ENCODE measurements around the gene SRMS. TPM values are rescaled to one million over a fixed set of nuclear protein-coding genes. Genes with fewer than 3 reads are reported as not detected.
A peak's percentile ranks its signal among the peaks of the same experiment; 100 is the strongest.

SRMS gene
- total and polyA plus RNA-seq, 2 of the 13 experiments (the other 11 are each of a cell fraction or from before 2014, with no cell fraction given): not detected

DNA sequence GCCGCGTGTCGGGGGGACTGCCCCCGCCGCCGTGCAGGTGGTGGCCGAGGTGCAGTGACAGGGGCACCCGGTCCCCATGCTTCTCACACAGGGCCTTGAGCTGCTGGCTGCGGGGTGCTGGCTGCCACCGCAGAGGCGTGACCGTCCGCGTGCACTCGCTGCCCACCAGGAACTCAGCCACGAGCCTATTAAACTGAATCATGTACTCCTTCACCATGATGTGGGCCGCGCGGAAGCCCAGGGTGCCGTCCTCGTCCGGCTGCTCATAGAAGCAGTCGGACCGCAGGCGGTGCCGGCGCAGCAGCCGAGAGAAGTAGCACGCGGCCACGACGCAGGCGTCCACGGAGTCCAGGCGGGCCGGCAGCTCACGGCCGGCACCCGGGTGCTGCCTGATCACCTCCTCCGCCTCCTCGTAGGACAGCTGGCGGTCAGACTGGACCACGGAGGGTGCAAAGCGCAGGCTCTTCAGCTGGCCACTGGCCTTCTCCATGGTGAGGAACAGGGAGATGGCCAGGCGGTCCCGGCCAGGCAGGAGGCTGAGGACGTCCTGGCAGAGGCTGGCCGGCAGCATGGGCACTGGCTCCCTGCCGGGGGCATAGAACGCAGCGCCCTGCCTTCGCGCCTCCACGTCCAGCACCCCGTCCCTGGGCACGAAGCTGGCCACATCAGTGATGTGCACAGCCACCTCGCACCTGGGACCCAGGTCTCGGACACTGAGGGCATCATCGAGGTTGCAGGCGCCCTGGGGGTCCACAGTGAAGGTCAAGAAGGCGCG, 16.7 kb upstream of the SRMS start:
- no peaks in the 10 kb centered on the region for H3K79me2 ChIP-seq (ENCODE audit: insufficient read depth, low read length)
- no peaks in the 10 kb centered on the region for H3K27me3 ChIP-seq (ENCODE audit: control insufficient read depth in 1 of 2, insufficient read depth in 2 of 2, low read length in 2 of 2)
- DNase-seq (ENCODE audit: low spot score) (no peak), ATAC-seq (no peak), FAIRE-seq (no peak)
- H3K4me2 ChIP-seq (ENCODE audit: low read depth, low read length): no peak overlapping the region
- in situ Hi-C loops (cut with HindIII; ENCODE audit: extremely low pct_ligation_motif_present, low pct_unique_long_range_greater_than_20kb): no loop called here
- WGBS (ENCODE audit: low lambda C conversion rate): 92% methylated on average over 51 of the region's 62 CpGs
- H4K20me1 ChIP-seq (ENCODE audit: insufficient read depth, low read length): no peaks in the 10 kb centered on the region; the same call in 1 of the 2 replicates
- no peaks in the 10 kb centered on the region; a peak in 1 of 5 replicates for H3K36me3 ChIP-seq (replicated peaks in 1 of 2; ENCODE audit: control insufficient read depth in 1 of 2, insufficient read depth in 2 of 2, low read length in 2 of 2)
- BruUV-seq (replicated peaks): no TSS peak
- TF ChIP-seq SP2 (CRISPR knock-in tag; IDR thresholded peaks at IDR 0.05) (no peak), ZC3H13 (CRISPR knock-in tag; IDR thresholded peaks at IDR 0.05) (peak; percentile 68), ELF1 (CRISPR knock-in tag; IDR thresholded peaks at IDR 0.05) (no peak)
- TF ChIP-seq, protein P1, sequence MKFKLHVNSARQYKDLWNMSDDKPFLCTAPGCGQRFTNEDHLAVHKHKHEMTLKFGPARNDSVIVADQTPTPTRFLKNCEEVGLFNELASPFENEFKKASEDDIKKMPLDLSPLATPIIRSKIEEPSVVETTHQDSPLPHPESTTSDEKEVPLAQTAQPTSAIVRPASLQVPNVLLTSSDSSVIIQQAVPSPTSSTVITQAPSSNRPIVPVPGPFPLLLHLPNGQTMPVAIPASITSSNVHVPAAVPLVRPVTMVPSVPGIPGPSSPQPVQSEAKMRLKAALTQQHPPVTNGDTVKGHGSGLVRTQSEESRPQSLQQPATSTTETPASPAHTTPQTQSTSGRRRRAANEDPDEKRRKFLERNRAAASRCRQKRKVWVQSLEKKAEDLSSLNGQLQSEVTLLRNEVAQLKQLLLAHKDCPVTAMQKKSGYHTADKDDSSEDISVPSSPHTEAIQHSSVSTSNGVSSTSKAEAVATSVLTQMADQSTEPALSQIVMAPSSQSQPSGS (CRISPR knock-in tag; IDR thresholded peaks at IDR 0.05): no peak
- no peak overlapping the region for H2AFZ ChIP-seq (ENCODE audit: low read length)
- no peak overlapping the region for H3K27ac ChIP-seq (ENCODE audit: extremely low read length, insufficient read depth, low read length)
- H3K4me3 ChIP-seq (replicated peaks in 1 of 3; ENCODE audit: insufficient read depth in 1 of 3, low read depth in 2 of 3, low read length in 3 of 3): no peak overlapping the region
- intact Hi-C loops (cut with micrococcal nuclease; ENCODE audit: unreplicated experiment): no loop called here
- CTCF ChIA-PET (ENCODE audit: low intra/inter-chr PET ratio, low total read pairs): no interaction called here
- no peaks in the 10 kb centered on the region for H3K9me3 ChIP-seq (ENCODE audit: low read length)
- POLR2A ChIA-PET: interaction anchor here (1.1 to 1.7 kb wide), 2 partner anchors 10 kb away, joined by 3 to 7 read pairs; partner anchors contain the start of gene HELZ2
- no peak overlapping the region for H3K9ac ChIP-seq (ENCODE audit: insufficient read depth, low read depth, low read length)
- H3K4me1 ChIP-seq (ENCODE audit: insufficient read depth, low read length): no peaks in the 10 kb centered on the region

DNA sequence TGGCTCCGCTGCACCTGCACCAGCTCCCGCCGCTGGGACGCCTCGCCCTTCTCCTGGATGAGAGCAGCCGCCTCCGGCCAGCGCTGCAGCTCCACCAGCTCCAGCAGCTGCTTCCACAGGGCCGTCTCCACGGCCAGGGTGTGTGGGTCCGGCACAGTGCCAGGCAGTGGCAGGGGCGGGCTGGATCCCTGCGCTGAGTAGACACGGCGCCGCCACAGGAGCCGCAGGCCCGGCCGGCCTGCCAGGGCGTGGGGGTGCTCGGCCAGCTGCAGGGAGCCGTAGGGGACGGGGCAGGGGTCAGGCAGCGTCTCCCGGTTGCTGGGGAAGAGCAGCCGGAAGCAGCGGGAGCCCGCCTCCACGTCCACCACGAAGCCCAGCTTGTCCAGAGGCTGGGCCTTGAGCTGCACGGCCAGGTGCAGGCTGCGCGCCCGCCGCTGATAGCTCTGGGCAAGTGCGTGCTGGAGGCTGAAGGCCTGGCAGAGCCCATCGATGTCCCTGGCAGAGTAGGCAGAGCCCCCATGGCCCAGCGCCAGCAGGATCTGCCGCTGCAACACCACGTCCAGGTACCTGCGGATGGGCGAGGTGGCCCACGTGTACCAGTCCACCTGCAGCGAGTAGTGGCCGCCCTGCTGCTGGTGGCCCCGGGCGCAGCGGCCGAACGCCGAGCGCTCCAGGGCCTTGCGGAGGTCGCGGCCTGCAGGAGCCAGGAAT, 15.8 kb upstream of the SRMS start:
- in situ Hi-C loops (cut with HindIII; ENCODE audit: extremely low pct_ligation_motif_present, low pct_unique_long_range_greater_than_20kb): no loop called here
- ChIA-PET POLR2A (no interaction called here), CTCF (ENCODE audit: low intra/inter-chr PET ratio, low total read pairs) (no interaction called here)
- ATAC-seq: no peak
- H3K4me3 ChIP-seq (replicated peaks in 1 of 3; ENCODE audit: insufficient read depth in 1 of 3, low read depth in 2 of 3, low read length in 3 of 3): no peak overlapping the region
- 95% methylated on average over 43 of the region's 55 CpGs for WGBS (ENCODE audit: low lambda C conversion rate)
- H3K9me3 ChIP-seq (ENCODE audit: low read length): no peaks in the 10 kb centered on the region
- no peak overlapping the region for H3K9ac ChIP-seq (ENCODE audit: insufficient read depth, low read depth, low read length)
- no peak for FAIRE-seq
- H3K4me1 ChIP-seq (ENCODE audit: insufficient read depth, low read length): peaks cover 6% of the 10 kb centered on the region
- no peaks in the 10 kb centered on the region for H3K27me3 ChIP-seq (ENCODE audit: control insufficient read depth in 1 of 2, insufficient read depth in 2 of 2, low read length in 2 of 2)
- no peaks in the 10 kb centered on the region; the same call in 1 of the 2 replicates for H4K20me1 ChIP-seq (ENCODE audit: insufficient read depth, low read length)
- no TSS peak for BruUV-seq (replicated peaks)
- no peak for DNase-seq (ENCODE audit: low spot score)
- intact Hi-C loops (cut with micrococcal nuclease; ENCODE audit: unreplicated experiment): no loop called here
- no peak overlapping the region for H3K27ac ChIP-seq (ENCODE audit: extremely low read length, insufficient read depth, low read length)
- H2AFZ ChIP-seq (ENCODE audit: low read length): no peak overlapping the region
- no peaks in the 10 kb centered on the region for H3K79me2 ChIP-seq (ENCODE audit: insufficient read depth, low read length)
- no peak overlapping the region for H3K4me2 ChIP-seq (ENCODE audit: low read depth, low read length)
- no peaks in the 10 kb centered on the region; a peak in 1 of 5 replicates for H3K36me3 ChIP-seq (replicated peaks in 1 of 2; ENCODE audit: control insufficient read depth in 1 of 2, insufficient read depth in 2 of 2, low read length in 2 of 2)
- TF ChIP-seq NR2F6 (IDR thresholded peaks at IDR 0.05): no peak
- no peak for TF ChIP-seq NR2F6 (CRISPR knock-in tag; IDR thresholded peaks at IDR 0.05)
- no peak for TF ChIP-seq TARDBP (CRISPR knock-in tag; IDR thresholded peaks at IDR 0.05)
- TF ChIP-seq, protein P2, sequence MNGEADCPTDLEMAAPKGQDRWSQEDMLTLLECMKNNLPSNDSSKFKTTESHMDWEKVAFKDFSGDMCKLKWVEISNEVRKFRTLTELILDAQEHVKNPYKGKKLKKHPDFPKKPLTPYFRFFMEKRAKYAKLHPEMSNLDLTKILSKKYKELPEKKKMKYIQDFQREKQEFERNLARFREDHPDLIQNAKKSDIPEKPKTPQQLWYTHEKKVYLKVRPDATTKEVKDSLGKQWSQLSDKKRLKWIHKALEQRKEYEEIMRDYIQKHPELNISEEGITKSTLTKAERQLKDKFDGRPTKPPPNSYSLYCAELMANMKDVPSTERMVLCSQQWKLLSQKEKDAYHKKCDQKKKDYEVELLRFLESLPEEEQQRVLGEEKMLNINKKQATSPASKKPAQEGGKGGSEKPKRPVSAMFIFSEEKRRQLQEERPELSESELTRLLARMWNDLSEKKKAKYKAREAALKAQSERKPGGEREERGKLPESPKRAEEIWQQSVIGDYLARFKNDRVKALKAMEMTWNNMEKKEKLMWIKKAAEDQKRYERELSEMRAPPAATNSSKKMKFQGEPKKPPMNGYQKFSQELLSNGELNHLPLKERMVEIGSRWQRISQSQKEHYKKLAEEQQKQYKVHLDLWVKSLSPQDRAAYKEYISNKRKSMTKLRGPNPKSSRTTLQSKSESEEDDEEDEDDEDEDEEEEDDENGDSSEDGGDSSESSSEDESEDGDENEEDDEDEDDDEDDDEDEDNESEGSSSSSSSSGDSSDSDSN (CRISPR knock-in tag; IDR thresholded peaks at IDR 0.05): no peak
- TF ChIP-seq, protein P3, sequence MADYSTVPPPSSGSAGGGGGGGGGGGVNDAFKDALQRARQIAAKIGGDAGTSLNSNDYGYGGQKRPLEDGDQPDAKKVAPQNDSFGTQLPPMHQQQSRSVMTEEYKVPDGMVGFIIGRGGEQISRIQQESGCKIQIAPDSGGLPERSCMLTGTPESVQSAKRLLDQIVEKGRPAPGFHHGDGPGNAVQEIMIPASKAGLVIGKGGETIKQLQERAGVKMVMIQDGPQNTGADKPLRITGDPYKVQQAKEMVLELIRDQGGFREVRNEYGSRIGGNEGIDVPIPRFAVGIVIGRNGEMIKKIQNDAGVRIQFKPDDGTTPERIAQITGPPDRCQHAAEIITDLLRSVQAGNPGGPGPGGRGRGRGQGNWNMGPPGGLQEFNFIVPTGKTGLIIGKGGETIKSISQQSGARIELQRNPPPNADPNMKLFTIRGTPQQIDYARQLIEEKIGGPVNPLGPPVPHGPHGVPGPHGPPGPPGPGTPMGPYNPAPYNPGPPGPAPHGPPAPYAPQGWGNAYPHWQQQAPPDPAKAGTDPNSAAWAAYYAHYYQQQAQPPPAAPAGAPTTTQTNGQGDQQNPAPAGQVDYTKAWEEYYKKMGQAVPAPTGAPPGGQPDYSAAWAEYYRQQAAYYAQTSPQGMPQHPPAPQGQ (CRISPR knock-in tag; IDR thresholded peaks at IDR 0.05; ENCODE audit: borderline replicate concordance): no peak
- TF ChIP-seq SMC3 (IDR thresholded peaks at IDR 0.05; ENCODE audit: low read length): no peak
- no peak for TF ChIP-seq RFXAP (CRISPR knock-in tag; IDR thresholded peaks at IDR 0.05; ENCODE audit: borderline replicate concordance)
- no peak for TF ChIP-seq KDM4B (CRISPR knock-in tag; IDR thresholded peaks at IDR 0.05)
